ENCODE data around the gene RNF135. TPM values are rescaled to one million over a fixed set of nuclear protein-coding genes. Genes with fewer than 3 reads are reported as not detected.
"Not testable (repeated sequence)": the region's sequence is repeated elsewhere in the genome, so short reads cannot be mapped to it uniquely, and the experiment has no call there.

RNF135 gene
- total RNA-seq, 1 experiment from 2014 or later = 8.0 TPM

DNA sequence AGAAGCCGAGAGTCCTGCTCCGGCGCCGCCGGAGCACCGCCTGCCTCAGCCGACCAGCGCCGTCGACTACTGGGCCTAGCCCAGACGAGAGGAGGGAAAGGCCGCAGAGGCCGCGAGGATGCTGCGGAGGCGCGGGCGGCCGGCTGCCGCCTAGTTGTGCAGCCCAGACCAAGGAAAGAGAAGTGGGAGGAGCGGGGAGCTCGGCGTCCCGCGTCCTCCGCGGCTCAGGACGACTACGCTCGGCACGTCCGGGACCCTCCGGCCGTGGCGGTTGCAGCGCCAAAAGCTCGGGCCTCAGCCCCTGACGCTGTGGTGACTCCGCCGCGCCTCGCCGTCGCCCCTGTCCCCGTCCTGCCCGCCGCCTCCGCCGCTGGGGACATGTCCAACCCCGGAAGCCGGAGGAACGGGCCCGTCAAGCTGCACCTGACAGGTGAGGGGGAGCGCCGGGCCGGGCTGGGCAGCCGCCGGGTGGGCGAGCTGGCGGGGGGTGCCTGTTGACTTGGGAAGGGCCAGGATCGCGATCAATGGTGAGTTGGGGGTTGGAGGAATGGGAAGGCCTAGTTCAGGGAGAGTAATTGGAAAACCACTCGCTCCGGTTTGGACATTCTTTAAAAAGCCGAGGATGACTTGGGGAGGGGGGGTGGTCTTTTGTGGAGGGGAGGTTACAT is 37.7 kb downstream of the RNF135 start:
- Histone ChIP-seq H3K4ac (ENCODE audit: low read depth, low read length) (no peak overlapping the region), H3K79me2 (ENCODE audit: insufficient read depth, low read length) (no peaks in the 10 kb centered on the region), H3K79me1 (ENCODE audit: insufficient read depth, low read depth, low read length, poor library complexity, severe bottlenecking) (no peaks in the 10 kb centered on the region), H3K9me3 (ENCODE audit: control insufficient read depth, low read depth, low read length) (no peaks in the 10 kb centered on the region), H4K91ac (ENCODE audit: insufficient read length, low read depth, low read length) (no peak overlapping the region), H4K20me1 (ENCODE audit: control insufficient read depth, insufficient read depth, insufficient read length) (no peaks in the 10 kb centered on the region), H3K4me1 (ENCODE audit: insufficient read depth, low read length) (no peaks in the 10 kb centered on the region), H3K56ac (ENCODE audit: insufficient read length, low read depth, low read length) (no peak overlapping the region), H4K5ac (ENCODE audit: insufficient read length, low read depth, low read length) (no peak overlapping the region), H3K23me2 (ENCODE audit: insufficient read length, low read depth, low read length, poor library complexity, severe bottlenecking) (peaks cover 6% of the 10 kb centered on the region), H2BK5ac (ENCODE audit: insufficient read length, low read length) (no peak overlapping the region), H3K23ac (ENCODE audit: insufficient read length, low read depth, low read length) (no peak overlapping the region), H3K27me3 (ENCODE audit: insufficient read depth, low read length) (peaks cover 2% of the 10 kb centered on the region; the same call in 1 of the 2 replicates), H3K9ac (ENCODE audit: extremely low read depth, insufficient read length, low read length) (no peak overlapping the region), H2BK20ac (ENCODE audit: low read depth, low read length, poor library complexity, severe bottlenecking) (no peak overlapping the region), H3T11ph (ENCODE audit: low read length) (no peak overlapping the region), H4K8ac (replicated peaks; ENCODE audit: insufficient read length, low read depth, low read length) (no peak overlapping the region), H3K4me2 (ENCODE audit: insufficient read depth, insufficient read length, low read length) (peak overlapping the region; percentile 66), H2BK120ac (ENCODE audit: low read depth, low read length, poor library complexity, severe bottlenecking) (no peak overlapping the region), H2BK12ac (ENCODE audit: insufficient read length, low read depth, low read length) (no peak overlapping the region), H3K18ac (ENCODE audit: insufficient read length, low read depth, low read length) (no peak overlapping the region), H2AFZ (ENCODE audit: low read length) (no peak overlapping the region), H3K27ac (ENCODE audit: insufficient read length, low read depth, low read length) (no peak overlapping the region), H2AK5ac (ENCODE audit: insufficient read length, low read length) (no peak overlapping the region), H2BK15ac (ENCODE audit: low read depth, low read length) (no peak overlapping the region), H3K14ac (ENCODE audit: insufficient read depth, low read length) (no peak overlapping the region)
- H3K4me3 Mint-ChIP-seq = peak overlapping the region; percentile 81 to 91
- peak; percentile 84 for DNase-seq
- peaks cover 33% of the 10 kb centered on the region for H3K27me3 Mint-ChIP-seq (ENCODE audit: low read depth)
- no peak overlapping the region; a peak in 1 of 7 replicates for H3K27ac Mint-ChIP-seq
- TF ChIP-seq, protein P1, sequence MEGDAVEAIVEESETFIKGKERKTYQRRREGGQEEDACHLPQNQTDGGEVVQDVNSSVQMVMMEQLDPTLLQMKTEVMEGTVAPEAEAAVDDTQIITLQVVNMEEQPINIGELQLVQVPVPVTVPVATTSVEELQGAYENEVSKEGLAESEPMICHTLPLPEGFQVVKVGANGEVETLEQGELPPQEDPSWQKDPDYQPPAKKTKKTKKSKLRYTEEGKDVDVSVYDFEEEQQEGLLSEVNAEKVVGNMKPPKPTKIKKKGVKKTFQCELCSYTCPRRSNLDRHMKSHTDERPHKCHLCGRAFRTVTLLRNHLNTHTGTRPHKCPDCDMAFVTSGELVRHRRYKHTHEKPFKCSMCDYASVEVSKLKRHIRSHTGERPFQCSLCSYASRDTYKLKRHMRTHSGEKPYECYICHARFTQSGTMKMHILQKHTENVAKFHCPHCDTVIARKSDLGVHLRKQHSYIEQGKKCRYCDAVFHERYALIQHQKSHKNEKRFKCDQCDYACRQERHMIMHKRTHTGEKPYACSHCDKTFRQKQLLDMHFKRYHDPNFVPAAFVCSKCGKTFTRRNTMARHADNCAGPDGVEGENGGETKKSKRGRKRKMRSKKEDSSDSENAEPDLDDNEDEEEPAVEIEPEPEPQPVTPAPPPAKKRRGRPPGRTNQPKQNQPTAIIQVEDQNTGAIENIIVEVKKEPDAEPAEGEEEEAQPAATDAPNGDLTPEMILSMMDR (conservative IDR thresholded peaks at IDR 0.05) = no peak
- peaks cover 0 to 4% (median 0%) of the 10 kb centered on the region in 3 experiments; a peak in 1 of 7 replicates for H3K36me3 Mint-ChIP-seq (ENCODE audit: insufficient read depth in 1 of 3, low read depth in 3 of 3)
- no peaks in the 10 kb centered on the region; a peak in 3 of 5 replicates for H3K9me3 Mint-ChIP-seq
- H3K4me1 Mint-ChIP-seq = peaks cover 14 to 15% of the 10 kb centered on the region in 2 experiments
- WGBS (ENCODE audit: extremely low coverage, insufficient read length, low lambda C conversion rate) = no CpG with 5 or more reads among the region's 65 CpGs

DNA sequence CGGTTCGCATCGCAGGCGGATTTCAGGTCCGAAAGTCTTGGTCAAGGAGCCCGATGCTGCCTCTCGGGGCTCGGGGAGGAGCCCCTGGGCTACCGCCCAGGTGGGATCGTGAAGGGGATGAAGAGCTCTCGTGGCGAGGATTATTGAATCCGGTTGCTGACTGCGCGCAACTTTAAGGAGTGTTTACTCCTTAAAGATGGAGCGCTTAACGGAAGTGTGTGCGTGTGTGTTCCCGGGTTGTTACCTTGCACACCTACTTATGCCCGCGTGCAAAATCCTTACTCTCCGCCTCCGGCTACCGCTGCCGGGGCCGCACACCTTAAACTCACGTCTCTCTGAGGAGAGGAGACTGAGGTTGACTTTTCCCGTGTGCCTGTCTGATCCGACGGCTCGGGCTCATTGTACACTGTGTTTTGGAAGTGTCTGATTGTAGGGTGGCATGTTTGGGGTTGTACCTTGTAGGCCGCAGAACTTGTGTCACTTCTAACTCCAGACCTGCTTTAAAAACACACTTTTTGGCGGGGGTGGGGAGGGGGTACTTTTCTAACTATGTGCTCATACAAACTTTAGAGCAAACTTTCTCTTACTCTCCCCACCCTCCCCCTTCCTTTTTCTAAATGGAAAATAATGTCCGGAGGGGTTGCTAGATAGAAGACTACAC is 38.3 kb downstream of the RNF135 start:
- not testable (repeated sequence) for H3K27ac ChIP-seq (ENCODE audit: insufficient read length, low read depth, low read length); H2AK5ac ChIP-seq (ENCODE audit: insufficient read length, low read length); H3K27me3 ChIP-seq (ENCODE audit: insufficient read depth, low read length)

More for the DNA sequence above, 38.3 kb downstream of the RNF135 start:
- not testable (repeated sequence) for H2BK20ac ChIP-seq (ENCODE audit: low read depth, low read length, poor library complexity, severe bottlenecking); H3K14ac ChIP-seq (ENCODE audit: insufficient read depth, low read length); H3K23me2 ChIP-seq (ENCODE audit: insufficient read length, low read depth, low read length, poor library complexity, severe bottlenecking); H4K8ac ChIP-seq (replicated peaks; ENCODE audit: insufficient read length, low read depth, low read length); H2BK120ac ChIP-seq (ENCODE audit: low read depth, low read length, poor library complexity, severe bottlenecking); H3K23ac ChIP-seq (ENCODE audit: insufficient read length, low read depth, low read length); H3K18ac ChIP-seq (ENCODE audit: insufficient read length, low read depth, low read length); H3K79me1 ChIP-seq (ENCODE audit: insufficient read depth, low read depth, low read length, poor library complexity, severe bottlenecking); H4K20me1 ChIP-seq (ENCODE audit: control insufficient read depth, insufficient read depth, insufficient read length); H2BK15ac ChIP-seq (ENCODE audit: low read depth, low read length); H2BK12ac ChIP-seq (ENCODE audit: insufficient read length, low read depth, low read length); H4K5ac ChIP-seq (ENCODE audit: insufficient read length, low read depth, low read length); H3K79me2 ChIP-seq (ENCODE audit: insufficient read depth, low read length); H2BK5ac ChIP-seq (ENCODE audit: insufficient read length, low read length); H3K4me1 ChIP-seq (ENCODE audit: insufficient read depth, low read length); H3K9ac ChIP-seq (ENCODE audit: extremely low read depth, insufficient read length, low read length); H3T11ph ChIP-seq (ENCODE audit: low read length); DNase-seq; H3K9me3 ChIP-seq (ENCODE audit: control insufficient read depth, low read depth, low read length); H3K4ac ChIP-seq (ENCODE audit: low read depth, low read length); H3K9me3 Mint-ChIP-seq; H3K36me3 Mint-ChIP-seq (ENCODE audit: insufficient read depth in 1 of 3, low read depth in 3 of 3); H3K56ac ChIP-seq (ENCODE audit: insufficient read length, low read depth, low read length); H4K91ac ChIP-seq (ENCODE audit: insufficient read length, low read depth, low read length); H2AFZ ChIP-seq (ENCODE audit: low read length)
- H3K4me2 ChIP-seq (ENCODE audit: insufficient read depth, insufficient read length, low read length) = peak overlapping the region; percentile 66
- WGBS (ENCODE audit: extremely low coverage, insufficient read length, low lambda C conversion rate) = no CpG with 5 or more reads among the region's 34 CpGs
- Mint-ChIP-seq H3K4me3 (peak overlapping the region; percentile 81 to 91), H3K27ac (0 out of 7 replicates have a peak overlapping the region, but pooled peaks of 1 of the 3 experiments have one; percentile 39), H3K4me1 (peaks cover 14 to 15% of the 10 kb centered on the region in 2 experiments), H3K27me3 (ENCODE audit: low read depth) (peaks cover 33% of the 10 kb centered on the region)
